Measurements from ENCODE around the gene RNF103. TPM values are rescaled to one million over a fixed set of nuclear protein-coding genes. Genes with fewer than 3 reads are reported as not detected.

The RNF103 gene
- total and polyA plus RNA-seq, 2 of the 8 experiments (the other 6 are each of a cell fraction or from before 2014, with no cell fraction given) = 3.3 to 7.4 TPM

DNA sequence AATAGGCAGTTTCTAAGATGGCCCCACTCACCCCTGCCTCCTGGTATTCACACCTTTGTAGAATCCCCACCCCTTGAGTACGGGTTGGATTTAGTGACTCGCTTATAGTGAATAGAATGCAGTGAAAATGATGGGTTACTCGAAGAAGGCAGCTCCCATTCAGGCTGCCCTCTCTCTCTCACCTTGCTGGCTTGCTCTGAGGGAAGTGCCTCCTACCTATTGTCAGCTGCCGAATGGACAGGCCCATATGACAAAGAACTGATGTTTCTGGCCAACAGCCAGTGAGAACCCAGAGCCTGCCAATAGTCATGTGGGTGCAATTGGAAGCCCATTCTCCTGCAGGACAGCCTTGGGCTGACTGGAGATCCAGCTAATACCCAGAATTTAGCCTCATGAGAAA lies 22.1 kb upstream of the RNF103 start:
- Histone ChIP-seq H3K4me3 (ENCODE audit: extremely low read depth in 1 of 4, insufficient read depth in 2 of 4, low read depth in 3 of 4, low read length in 4 of 4) (no peak overlapping the region), H3K9me3 (ENCODE audit: insufficient read depth in 2 of 2, low read depth in 1 of 2, low read length in 1 of 2) (no peaks in the 10 kb centered on the region; a peak in 1 of 4 replicates), H3K79me1 (ENCODE audit: low read depth, low read length) (no peaks in the 10 kb centered on the region), H4K91ac (replicated peaks; ENCODE audit: insufficient read length, low read length) (no peak overlapping the region), H4K8ac (ENCODE audit: extremely low read depth, insufficient read depth, low read length) (no peak overlapping the region), H4K20me1 (replicated peaks in 1 of 2; ENCODE audit: control insufficient read depth in 1 of 2, insufficient read depth in 2 of 2, low read length in 2 of 2) (no peaks in the 10 kb centered on the region), H2BK120ac (replicated peaks; ENCODE audit: low read depth, low read length) (no peak overlapping the region), H2BK20ac (ENCODE audit: low read length) (no peak overlapping the region), H3K36me3 (ENCODE audit: control insufficient read depth in 2 of 4, insufficient read depth in 4 of 4, low read length in 3 of 4) (no peaks in the 10 kb centered on the region), H3K79me2 (ENCODE audit: control insufficient read depth in 1 of 2, insufficient read depth in 2 of 2, low read length in 2 of 2) (no peaks in the 10 kb centered on the region), H3K56ac (replicated peaks; ENCODE audit: insufficient read length, low read depth, low read length) (no peak overlapping the region), H3K18ac (ENCODE audit: extremely low read depth, low read length) (no peak overlapping the region), H3K23ac (ENCODE audit: insufficient read length) (no peak overlapping the region), H2AFZ (ENCODE audit: low read length) (no peak overlapping the region), H3K4me2 (ENCODE audit: insufficient read depth in 1 of 2, low read depth in 2 of 2, low read length in 2 of 2) (no peak overlapping the region), H2BK5ac (ENCODE audit: low read depth, low read length) (no peak overlapping the region), H4K5ac (ENCODE audit: insufficient read length, low read depth, low read length) (no peak overlapping the region), H2BK12ac (ENCODE audit: low read depth, low read length) (no peak overlapping the region), H2BK15ac (ENCODE audit: low read length) (no peak overlapping the region), H3K23me2 (ENCODE audit: low read depth, low read length) (no peaks in the 10 kb centered on the region), H3K27ac (ENCODE audit: low read depth, low read length) (no peak overlapping the region), H3K4me1 (replicated peaks in 1 of 4; ENCODE audit: control insufficient read depth in 3 of 4, insufficient read depth in 4 of 4, low read length in 3 of 4) (no peaks in the 10 kb centered on the region), H3K14ac (ENCODE audit: insufficient read length) (no peak overlapping the region), H3K9ac (replicated peaks in 1 of 4; ENCODE audit: extremely low read depth in 1 of 4, low read depth in 3 of 4, low read length in 3 of 4) (no peak overlapping the region), H3K27me3 (replicated peaks in 1 of 4; ENCODE audit: control insufficient read depth in 3 of 4, extremely low read depth in 1 of 4, insufficient read depth in 3 of 4, low read length in 3 of 4) (no peaks in the 10 kb centered on the region), H2AK5ac (ENCODE audit: low read depth, low read length) (no peak overlapping the region), H3K4ac (replicated peaks; ENCODE audit: insufficient read length, low read depth, low read length) (no peak overlapping the region)
- DNase-seq (ENCODE audit: low read depth in 1 of 2, low spot score in 2 of 2) (no peak), FAIRE-seq (no peak)
- 84% methylated on average over 4 of the region's 4 CpGs; no CpG with 5 or more reads in 1 of the 2 experiments for WGBS, 2 experiments (ENCODE audit: extremely low coverage in 1 of 2, insufficient coverage in 1 of 2, insufficient read length in 1 of 2, insufficient replicate concordance in 2 of 2, low coverage in 1 of 2, low lambda C conversion rate in 2 of 2, missing lambda C conversion rate in 1 of 2)
- ChIA-PET CTCF (ENCODE audit: partially characterized antibody) (no interaction called here), POLR2A (ENCODE audit: partially characterized antibody) (no interaction called here)
- TF ChIP-seq NANOG (IDR thresholded peaks at IDR 0.05; ENCODE audit: insufficient read depth, low read depth, low read length, poor library complexity, severe bottlenecking) = no peak
- TF ChIP-seq, protein P1, sequence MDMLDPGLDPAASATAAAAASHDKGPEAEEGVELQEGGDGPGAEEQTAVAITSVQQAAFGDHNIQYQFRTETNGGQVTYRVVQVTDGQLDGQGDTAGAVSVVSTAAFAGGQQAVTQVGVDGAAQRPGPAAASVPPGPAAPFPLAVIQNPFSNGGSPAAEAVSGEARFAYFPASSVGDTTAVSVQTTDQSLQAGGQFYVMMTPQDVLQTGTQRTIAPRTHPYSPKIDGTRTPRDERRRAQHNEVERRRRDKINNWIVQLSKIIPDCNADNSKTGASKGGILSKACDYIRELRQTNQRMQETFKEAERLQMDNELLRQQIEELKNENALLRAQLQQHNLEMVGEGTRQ (IDR thresholded peaks at IDR 0.05; ENCODE audit: low read length) = no peak
- TF ChIP-seq, protein P2, sequence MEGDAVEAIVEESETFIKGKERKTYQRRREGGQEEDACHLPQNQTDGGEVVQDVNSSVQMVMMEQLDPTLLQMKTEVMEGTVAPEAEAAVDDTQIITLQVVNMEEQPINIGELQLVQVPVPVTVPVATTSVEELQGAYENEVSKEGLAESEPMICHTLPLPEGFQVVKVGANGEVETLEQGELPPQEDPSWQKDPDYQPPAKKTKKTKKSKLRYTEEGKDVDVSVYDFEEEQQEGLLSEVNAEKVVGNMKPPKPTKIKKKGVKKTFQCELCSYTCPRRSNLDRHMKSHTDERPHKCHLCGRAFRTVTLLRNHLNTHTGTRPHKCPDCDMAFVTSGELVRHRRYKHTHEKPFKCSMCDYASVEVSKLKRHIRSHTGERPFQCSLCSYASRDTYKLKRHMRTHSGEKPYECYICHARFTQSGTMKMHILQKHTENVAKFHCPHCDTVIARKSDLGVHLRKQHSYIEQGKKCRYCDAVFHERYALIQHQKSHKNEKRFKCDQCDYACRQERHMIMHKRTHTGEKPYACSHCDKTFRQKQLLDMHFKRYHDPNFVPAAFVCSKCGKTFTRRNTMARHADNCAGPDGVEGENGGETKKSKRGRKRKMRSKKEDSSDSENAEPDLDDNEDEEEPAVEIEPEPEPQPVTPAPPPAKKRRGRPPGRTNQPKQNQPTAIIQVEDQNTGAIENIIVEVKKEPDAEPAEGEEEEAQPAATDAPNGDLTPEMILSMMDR (IDR thresholded peaks at IDR 0.05; ENCODE audit: control extremely low read depth in 1 of 3, insufficient read depth in 1 of 3, low read depth in 1 of 3, low read length in 3 of 3) = no peak
- no peak for TF ChIP-seq BRCA1 (IDR thresholded peaks at IDR 0.05; ENCODE audit: low read depth, low read length)
- no peak for TF ChIP-seq GABPA (IDR thresholded peaks at IDR 0.05; ENCODE audit: borderline replicate concordance, insufficient read depth, low read length)

All from H1 (cell line).